GM21423 (cell line): ENCODE measurements around the gene LCP1.

Experiments
- ATAC-seq: cut with Tn5 transposase; IDR thresholded peaks from one replicate; pipeline ENCODE4 v1.9.1; 2021; ENCODE audit warnings: mild to moderate bottlenecking, moderate library complexity; ENCODE audit not compliant: unreplicated experiment

LCP1 gene

DNA sequence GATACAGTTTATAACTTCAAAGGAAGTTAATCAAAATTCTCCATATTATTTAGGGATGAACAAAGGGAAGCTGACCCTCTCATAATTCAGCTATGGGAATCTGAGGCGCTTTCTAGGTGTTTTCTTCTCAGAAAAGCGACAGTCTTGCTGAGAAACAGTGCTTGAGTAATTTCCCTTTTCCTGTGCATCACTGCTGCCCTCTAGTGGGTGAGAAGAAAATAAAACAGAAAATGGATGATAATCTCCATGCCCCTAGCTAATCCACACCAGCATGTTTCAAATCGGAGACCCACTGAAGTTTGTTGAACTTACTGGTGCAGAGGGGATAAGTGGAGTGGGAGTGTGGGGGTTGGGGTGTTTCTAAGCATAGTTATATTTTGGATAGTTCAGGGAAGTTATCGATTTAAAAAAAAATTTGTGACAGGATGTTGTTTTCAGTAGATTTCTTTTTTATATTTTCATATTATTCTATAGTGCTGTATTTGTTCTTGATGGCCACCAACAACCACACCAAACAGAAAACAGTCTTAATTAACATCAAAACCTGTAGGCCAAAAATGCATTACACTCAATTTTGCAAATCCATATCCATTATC lies 21.4 kb downstream of the LCP1 start:
- ATAC-seq, result peak; percentile 47

DNA sequence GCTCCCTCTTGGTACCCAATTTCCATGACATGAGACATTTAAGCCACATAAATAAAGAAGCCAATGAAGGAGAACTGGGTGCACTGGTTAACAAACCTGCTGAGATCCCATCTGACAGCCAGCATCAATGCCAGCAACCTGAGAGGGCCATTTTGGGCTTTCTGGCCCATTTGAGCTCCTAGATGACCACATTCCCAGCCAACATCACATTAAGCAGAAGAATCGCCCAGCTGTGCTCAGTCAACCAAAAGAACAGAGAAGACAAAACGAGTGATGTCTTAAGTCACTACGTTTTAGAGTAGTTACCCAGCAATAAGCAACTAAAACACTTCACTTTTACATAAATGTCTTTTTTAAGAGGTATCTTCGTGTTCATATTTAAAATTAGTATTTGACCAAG lies 21.9 kb downstream of the LCP1 start:
- no peak for ATAC-seq

DNA sequence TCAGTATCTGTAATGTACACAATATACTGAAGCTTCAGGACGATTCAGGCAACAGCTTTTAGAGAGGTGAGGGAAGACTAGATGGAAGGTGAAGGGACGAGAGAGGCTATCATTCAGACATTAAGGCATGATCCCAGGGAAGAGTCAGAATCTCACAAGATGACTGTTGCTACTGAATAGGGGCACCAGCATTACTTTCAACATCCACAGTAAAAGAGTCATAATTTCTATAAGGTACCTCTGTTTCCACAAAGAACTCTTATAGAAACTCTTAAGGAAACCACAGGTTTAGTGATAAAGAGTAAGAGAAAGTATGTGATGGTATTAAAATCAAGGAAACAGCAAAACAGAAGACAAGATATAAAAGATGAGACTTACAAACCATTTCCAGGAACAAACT lies 23.0 kb downstream of the LCP1 start:
- ATAC-seq, result no peak

DNA sequence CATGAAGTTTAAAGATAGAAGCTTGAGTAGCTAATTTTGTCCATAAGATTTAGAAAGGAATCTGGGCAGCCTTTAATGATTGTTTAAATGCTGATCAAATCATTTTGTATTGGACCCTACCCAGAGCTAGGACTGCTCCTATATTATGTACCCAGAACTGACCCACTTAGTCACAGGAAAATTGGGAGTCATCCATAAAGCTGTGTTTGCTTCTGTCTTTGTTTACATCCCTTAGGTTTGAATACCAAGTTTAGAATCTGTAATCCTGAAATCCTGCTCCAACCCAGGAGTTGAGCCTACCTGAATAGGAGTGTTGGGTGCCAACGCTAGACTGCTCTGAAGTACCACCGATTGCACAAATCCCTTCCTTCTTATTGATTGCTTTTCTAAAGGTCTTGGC lies 23.8 kb downstream of the LCP1 start:
- ATAC-seq, result no peak

DNA sequence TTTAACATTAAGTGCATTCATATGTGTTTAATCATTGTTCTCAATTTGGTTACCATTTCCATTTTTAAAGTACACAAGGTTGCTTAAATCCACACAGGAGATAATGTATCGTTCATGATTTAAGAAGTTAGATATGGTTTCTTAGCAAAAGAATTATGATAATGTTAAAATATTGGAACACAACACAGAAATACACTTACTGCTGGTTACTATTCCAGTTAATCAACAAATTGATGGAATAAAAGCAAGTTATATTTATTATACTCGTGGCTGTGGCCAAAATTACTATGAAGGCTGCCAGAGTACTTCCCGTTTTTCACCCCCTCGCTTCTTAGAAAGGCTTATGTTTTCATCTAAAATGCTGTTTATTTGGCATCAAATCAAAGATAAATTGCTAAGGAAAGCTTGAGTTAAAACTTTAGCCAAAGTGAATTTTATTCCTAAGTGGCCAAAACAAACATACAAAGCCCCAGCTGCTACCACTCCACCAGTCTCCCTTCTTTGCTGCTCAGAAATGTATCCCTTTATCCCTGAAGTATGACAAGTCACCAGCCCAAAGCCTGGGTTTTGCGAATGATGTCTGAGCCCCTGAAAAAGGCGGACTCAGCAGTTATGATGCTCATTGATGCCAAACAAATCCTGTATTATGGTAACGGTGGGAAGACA lies 27.7 kb downstream of the LCP1 start:
- no peak for ATAC-seq

DNA sequence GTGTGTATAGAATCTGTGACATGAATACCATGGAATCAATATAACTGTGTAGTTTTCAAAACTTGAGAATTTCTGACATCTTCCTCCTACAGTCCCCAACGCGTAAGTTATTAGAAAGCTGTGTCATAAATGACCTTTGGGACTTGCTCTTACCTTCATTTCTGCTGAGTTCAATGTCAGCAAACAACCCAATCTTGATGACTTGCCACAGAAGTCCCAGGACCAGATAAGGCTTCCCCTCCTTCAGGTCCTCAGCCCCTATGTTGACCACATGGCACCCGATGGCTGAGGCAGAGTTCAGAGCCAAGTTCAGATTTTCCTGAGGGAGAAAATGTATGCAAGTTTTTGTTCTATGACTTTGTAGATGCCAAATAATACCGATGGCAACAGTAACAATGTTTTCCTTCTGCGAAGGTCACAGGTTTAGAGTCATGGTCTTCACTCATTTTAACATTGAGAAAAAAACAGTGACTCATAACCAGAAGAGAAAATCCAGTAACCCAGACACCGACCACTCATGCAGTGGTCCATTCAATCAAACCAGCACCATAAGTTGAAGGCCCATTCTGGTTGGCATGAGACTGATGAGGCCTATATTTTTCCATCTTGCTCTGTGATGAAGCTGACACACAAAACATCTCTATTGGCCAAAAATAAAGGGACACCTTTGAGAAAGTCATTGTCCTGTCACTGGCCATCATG lies 29.2 kb downstream of the LCP1 start:
- no peak for ATAC-seq

DNA sequence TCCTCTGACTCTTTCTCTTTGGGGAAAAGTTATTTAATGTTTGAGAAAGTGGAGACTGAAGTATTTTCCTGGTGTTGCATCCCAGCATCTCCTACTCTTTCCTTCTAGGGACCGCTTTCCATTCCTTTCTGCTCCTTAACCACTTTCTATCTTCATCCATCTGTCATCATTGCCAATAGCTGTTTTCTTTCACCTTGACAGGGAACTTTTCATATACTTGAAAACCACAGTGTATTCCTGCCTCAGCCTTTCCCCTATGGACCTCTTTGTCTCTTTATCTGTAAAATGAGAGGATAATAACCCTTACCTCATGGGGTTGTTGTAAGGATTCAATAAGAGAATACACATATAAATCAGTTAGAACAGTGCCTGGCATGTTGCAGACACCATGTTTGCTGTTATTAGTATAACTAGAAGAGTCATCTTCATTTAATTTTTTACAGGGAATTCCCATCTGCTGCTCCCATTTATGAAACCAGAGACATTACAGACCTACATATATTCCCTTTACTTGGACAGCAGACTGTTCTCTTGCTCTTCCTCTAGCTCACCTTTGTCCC lies 31.8 kb downstream of the LCP1 start:
- ATAC-seq, result no peak

DNA sequence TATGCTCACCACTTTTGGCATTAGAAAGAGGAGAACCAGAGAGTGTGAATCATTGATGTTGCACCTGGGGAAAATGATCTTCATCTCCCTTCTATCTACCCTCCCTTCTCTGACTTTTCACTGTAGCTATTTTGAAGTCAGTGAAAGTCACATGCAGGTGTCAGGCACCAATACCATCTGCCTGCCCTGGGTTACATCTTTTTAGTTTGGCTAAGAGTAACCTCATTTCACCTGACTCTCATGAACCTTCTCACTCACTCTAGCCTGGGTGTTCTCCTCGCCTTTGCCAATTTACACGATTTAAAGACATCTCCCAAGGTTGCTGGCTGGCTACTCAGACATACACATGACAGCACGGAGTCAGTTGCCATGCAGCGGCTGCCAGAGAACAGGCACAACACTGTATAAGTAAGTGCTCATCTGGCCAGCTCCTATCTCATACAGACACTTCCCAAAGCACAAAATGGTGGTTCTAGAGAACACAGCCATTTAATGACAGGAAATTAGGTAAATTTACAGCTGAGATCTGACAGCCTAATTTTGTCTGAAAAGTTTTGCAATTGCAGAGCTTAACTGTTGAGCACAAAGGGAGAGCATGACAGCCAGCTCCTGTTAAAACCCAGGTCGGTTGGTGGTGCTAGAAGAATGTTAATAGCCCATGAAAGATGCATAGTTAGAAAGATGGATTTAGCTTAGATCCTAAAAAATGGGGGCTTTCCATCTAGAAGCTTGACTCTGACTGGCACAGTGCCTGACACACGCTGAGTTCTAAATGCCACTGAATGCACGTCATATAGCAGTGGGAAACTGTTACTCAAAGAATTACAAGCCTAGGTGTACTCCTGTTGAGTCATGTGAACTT lies 32.5 kb downstream of the LCP1 start:
- ATAC-seq, result no peak

DNA sequence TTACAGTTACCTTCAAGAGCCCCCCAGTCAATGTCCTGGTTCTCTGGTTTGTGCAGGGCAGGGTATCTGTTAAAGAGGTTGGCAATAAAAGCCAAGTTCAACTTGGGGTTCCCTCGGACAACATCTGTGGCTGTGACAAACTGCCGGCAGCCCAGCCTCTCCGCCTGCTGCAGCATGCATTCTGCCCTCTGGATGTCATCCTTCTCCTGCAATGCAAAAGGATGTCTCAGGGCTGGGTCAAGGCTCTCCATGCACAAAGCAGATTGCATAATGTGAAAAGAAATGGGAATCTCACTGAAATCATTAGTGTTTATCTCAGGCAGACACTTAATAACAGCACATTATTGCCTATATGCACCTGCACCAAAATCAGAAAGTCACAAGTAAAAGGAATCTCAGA lies 35.1 kb downstream of the LCP1 start:
- ATAC-seq, result no peak

DNA sequence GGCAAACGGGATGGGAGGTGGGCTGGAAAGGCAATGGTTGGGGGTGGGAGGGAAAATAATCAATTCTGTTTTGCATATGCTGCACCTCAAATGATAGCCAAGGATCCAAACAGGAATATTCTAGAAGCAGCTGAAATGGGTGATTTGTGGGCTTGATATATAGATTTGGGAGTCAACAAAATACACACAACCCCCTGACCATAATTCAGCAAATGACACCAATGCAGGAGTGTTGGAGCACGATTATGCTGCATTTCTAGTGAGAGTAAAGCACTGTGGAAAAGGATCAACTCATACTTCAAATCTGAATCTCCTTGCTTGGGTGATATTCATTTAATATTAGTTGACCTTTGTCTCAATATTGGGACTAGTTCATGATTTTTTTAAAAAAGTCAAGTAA lies 36.0 kb downstream of the LCP1 start:
- ATAC-seq, result no peak

DNA sequence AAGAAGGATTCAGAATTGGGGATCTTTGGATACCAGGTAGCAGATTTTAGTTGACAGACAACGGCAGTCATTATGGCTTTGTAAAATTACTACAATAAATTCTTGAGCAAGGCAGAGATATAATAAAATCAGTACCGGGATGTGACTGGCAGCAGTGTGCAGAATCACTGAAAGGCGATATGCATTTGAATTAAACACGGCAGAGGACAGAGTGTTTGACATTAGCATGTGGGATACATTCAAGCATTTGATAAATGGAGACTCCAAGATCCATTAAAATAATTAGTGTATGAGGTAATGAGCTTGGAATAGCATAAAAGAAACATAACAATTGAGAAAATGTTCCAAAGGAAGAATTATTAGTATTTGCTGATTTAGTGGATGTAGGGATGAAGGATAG lies 36.8 kb downstream of the LCP1 start:
- ATAC-seq, result no peak

DNA sequence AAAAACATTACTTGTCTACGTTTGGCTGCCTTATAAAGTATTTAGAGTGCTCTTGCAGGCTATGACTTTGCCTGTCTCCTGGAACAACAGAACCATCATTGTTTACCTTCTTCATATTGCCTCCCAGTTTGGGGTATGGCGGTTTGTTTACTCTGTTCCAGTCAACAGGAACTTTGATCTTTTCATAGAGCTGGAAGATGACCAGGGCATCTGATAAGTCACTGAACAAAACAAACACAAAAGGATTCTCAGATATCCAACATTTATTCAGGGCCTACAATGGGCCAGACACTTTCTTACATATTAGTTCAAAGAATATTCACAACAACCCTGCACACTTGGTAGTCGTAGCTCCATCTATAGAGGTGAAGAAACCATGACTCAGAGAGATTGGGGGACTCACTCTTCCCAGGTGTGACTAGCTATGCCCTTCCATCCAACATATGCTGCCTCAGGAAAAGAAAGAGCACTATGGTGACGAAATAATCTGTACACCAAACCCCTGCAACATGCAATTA lies 38.7 kb downstream of the LCP1 start:
- no peak for ATAC-seq

DNA sequence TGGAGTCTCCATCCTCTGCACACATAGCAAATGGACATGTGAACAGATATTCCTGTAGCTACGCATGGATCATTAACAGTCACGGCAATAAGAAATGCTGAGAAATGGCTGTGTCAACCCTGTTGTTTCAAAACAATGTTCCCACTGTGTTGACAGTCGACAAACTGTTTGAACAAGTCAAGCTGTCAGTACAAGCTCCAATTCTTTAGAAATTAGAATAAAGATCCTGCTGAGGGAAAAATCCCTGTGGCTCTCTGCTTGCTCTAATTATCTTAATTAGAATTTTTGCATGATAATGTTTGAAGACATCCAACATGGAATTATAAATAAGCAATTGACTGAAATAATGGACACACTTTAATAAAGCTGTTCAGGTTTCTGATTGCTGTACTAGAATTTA lies 39.2 kb downstream of the LCP1 start:
- ATAC-seq, result no peak

DNA sequence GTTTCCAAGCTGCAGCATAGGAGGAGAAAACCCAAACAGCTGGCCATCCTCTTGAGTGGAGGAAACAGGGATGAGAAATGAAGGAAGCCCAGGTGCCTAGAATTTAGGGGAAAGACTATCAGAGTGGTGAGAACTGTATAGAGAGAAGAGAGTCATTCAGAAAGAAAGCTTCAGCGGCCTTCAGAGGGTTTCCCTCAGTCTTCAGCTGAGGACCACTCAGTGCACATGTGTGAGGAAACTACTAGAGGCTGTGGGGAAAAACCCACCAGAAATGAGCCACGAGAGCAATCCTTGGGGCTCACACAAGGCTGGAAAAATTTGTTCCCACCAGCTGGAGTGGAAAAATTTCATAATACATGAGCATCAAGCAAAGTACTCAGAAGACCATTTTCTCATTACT lies 41.9 kb downstream of the LCP1 start:
- ATAC-seq, result no peak

DNA sequence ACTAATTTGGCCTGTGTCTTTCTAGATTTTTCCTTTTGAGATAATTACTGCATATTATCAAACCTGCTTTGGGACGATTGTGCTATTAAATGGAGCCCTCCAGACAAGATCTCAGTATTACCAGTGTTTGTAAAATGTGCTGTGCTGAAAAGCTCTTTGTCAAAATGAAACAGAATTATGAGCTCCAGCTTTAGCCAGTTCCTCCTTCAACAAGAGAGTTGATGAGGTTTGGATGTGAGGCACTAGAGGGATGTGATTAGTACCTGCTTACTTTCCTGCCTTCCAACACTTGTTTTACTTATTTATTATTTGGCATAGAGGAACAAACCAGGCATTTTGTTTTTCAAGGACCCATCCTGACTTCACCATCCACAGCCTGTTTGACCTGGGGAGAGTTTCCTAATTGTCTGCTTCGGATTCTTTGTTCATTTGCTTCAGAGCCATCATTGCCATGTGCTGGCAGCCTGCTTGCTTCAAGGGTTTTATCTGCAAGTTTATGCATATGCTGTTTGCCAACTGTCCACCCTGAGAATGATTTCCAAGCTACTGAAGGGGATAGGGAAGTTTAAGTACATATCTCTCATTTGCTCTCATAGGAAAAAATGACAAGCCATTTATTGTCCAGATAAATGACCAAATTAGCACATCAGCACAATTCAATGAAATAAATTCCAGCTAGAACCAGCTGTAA lies 44.2 kb downstream of the LCP1 start:
- ATAC-seq, result no peak

DNA sequence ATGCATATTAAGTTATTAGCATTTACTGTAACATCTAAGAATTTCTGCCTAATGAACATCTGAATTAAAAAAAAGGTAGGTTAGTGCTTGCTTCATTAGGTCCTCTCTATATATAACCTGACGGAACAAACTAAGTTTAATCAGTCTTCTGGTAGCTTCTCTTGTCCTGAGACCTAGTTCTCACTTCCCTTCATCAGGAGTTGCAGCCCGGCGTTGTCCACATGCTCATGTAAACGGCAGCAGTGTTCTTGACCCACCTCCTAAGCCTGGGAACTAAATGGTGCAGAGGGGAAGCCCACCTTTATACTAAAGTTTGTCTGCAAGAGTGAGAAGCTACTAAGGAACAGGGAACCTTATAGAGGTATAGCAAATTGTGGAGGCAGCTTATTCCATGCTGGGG lies 45.3 kb downstream of the LCP1 start:
- ATAC-seq, result no peak

DNA sequence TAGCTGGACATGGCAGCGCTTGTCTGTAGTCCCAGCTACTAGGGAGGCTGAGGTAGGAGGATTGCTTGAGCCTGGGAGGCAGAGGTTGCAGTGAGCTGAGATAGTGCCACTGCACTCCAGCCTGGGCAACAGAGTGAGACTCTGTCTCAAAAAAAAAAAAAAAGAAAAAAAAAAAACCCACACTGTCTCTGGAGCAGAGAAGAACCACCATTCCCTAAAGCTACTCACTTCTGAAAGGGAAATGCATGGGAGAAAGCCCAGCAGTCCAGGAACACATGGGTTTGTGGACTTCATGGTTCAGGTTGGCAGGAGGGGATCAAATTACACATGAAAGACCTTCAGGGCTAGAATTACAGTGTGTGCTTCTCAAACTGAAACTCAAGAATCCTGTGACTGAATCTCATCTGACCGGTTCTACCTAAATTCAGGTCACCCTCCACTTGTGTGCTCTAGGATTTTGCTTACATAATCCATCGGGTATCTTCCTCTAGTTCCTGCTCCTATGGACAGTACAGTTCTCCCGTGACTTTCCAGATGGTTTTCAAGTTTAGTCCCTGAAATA lies 46.9 kb downstream of the LCP1 start:
- ATAC-seq, result no peak

DNA sequence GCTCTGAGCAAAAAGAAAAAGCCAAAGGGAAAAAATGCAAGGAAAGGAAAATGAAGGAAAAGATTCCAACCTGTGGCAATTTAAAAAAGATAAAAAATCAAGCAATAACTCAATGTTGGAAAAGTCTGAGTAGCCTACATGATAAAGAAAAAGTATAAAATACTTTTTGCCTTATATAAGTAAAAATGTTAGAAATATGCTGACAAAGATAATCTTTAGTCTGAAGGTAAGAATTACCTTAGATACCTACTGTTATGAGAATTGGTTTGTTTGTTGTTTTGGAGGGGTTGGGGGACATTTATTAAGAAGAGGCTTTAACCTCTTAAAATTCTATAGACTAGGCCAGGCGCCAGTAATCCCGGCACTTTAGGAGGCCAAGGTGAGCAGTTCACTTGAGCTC lies 47.5 kb downstream of the LCP1 start:
- ATAC-seq, result no peak

DNA sequence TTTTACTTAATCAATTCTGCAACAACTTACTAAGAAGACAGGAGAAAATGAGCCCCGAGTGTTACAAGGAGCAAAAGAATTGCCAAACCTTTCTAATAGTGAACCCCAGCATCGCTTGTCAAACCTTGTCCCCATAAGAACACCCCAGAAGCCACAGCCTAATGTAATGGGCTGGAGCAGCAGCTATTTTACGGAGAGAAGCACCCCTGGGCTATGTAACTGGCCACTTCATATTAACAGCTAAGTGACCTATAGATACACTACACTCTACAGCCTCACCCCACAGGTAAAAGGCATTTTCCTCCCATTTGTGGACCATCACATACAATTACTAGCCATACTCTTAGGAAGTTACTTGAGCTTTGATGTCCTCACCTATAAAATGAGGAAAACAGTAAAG lies 49.9 kb downstream of the LCP1 start:
- no peak for ATAC-seq

DNA sequence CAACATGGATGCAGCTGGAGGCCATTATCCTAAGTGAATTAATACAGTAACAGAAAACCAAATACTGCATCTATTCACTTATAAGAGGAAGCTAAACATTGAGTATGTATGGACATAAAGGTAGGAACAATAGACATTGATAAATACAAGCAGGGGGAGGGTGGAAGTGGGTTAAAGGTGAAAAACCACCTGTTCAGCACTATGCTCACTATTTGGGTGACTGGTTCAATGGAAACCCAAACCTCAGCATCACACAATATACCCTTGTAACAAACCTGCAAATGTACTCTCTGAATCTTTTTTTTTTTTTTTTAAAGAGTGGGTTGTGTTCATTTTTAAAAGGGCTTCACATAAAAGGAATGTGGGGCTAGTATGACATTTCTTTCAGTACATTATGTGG lies 50.3 kb downstream of the LCP1 start:
- no peak for ATAC-seq
